ENCODE results near the gene PLPP3. TPM values are rescaled to one million over a fixed set of nuclear protein-coding genes. Genes with fewer than 3 reads are reported as not detected.

Gene PLPP3
- total RNA-seq, 1 experiment from 2014 or later, result 3.4 TPM

DNA sequence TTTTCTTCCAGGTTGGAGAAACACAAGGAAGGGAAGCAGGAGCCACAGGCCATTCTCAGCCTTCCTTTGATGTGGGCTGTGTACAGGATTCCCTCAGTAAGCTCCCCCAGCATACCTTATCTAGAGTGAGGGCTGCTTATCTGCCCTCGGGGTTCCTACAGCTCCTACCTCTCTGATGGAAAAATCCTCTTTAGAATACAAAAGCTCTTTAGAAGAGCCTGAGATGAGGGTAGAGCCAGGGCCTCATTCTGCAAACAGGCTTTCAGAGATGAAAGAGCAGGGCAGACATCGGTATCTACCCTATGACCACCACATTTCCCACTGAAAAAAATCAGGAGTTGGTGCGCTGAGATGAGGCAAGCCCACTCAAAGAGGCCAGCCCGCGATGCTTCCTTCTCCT, 85.1 kb downstream of the PLPP3 start:
- H3K9me2 ChIP-seq (ENCODE audit: insufficient read depth), result no peaks in the 10 kb centered on the region
- H3K4me1 ChIP-seq (ENCODE audit: control insufficient read depth in 1 of 2, insufficient read depth in 2 of 2, low read length in 2 of 2), result peaks cover 3 to 6% of the 10 kb centered on the region in 2 experiments; a peak in 2 of 4 replicates
- H4K20me1 ChIP-seq (ENCODE audit: insufficient read depth), result no peaks in the 10 kb centered on the region
- ChIA-PET CTCF (no interaction called here), POLR2A (no interaction called here), RAD21 (ENCODE audit: low non-redundant PET in 1 of 2, low total read pairs in 2 of 2, uncharacterized antibody in 2 of 2, unreplicated experiment in 2 of 2) (no interaction called here)
- H3K9me3 ChIP-seq (ENCODE audit: control insufficient read depth in 1 of 2, insufficient read depth in 1 of 2, low read depth in 1 of 2, low read length in 2 of 2), result no peaks in the 10 kb centered on the region
- no TSS peak for BruUV-seq (replicated peaks)
- no peaks in the 10 kb centered on the region for H3K27me3 ChIP-seq (ENCODE audit: insufficient read depth, low read length)
- no peaks in the 10 kb centered on the region for H3K79me2 ChIP-seq (ENCODE audit: insufficient read depth, low read length)
- ATAC-seq (no peak), DNase-seq (ENCODE audit: low read depth, low spot score) (no peak)
- no peak overlapping the region for H2AFZ ChIP-seq (ENCODE audit: low read depth, low read length, poor library complexity, severe bottlenecking)
- TF ChIP-seq CBX3 (IDR thresholded peaks at IDR 0.05; ENCODE audit: low read depth) (no peak), TCF7L2 (IDR thresholded peaks at IDR 0.05; ENCODE audit: borderline replicate concordance, extremely low read depth, insufficient read depth, insufficient read length) (no peak), SIN3A (IDR thresholded peaks at IDR 0.05; ENCODE audit: low read depth) (no peak), EZH2phosphoT487 (IDR thresholded peaks at IDR 0.05; ENCODE audit: borderline replicate concordance) (no peak), CEBPB (IDR thresholded peaks at IDR 0.05; ENCODE audit: low read depth) (no peak)
- TF ChIP-seq, protein P1, sequence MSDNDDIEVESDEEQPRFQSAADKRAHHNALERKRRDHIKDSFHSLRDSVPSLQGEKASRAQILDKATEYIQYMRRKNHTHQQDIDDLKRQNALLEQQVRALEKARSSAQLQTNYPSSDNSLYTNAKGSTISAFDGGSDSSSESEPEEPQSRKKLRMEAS (IDR thresholded peaks at IDR 0.05), result no peak
- TF ChIP-seq, protein P2, sequence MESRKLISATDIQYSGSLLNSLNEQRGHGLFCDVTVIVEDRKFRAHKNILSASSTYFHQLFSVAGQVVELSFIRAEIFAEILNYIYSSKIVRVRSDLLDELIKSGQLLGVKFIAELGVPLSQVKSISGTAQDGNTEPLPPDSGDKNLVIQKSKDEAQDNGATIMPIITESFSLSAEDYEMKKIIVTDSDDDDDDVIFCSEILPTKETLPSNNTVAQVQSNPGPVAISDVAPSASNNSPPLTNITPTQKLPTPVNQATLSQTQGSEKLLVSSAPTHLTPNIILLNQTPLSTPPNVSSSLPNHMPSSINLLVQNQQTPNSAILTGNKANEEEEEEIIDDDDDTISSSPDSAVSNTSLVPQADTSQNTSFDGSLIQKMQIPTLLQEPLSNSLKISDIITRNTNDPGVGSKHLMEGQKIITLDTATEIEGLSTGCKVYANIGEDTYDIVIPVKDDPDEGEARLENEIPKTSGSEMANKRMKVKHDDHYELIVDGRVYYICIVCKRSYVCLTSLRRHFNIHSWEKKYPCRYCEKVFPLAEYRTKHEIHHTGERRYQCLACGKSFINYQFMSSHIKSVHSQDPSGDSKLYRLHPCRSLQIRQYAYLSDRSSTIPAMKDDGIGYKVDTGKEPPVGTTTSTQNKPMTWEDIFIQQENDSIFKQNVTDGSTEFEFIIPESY (IDR thresholded peaks at IDR 0.05; ENCODE audit: extremely low read depth, insufficient replicate concordance, low read length), result no peak
- TF ChIP-seq, protein P3, sequence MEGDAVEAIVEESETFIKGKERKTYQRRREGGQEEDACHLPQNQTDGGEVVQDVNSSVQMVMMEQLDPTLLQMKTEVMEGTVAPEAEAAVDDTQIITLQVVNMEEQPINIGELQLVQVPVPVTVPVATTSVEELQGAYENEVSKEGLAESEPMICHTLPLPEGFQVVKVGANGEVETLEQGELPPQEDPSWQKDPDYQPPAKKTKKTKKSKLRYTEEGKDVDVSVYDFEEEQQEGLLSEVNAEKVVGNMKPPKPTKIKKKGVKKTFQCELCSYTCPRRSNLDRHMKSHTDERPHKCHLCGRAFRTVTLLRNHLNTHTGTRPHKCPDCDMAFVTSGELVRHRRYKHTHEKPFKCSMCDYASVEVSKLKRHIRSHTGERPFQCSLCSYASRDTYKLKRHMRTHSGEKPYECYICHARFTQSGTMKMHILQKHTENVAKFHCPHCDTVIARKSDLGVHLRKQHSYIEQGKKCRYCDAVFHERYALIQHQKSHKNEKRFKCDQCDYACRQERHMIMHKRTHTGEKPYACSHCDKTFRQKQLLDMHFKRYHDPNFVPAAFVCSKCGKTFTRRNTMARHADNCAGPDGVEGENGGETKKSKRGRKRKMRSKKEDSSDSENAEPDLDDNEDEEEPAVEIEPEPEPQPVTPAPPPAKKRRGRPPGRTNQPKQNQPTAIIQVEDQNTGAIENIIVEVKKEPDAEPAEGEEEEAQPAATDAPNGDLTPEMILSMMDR (IDR thresholded peaks at IDR 0.05 in 2 of 3, conservative IDR thresholded peaks at IDR 0.05 in 1 of 3; ENCODE audit: borderline replicate concordance in 1 of 3, insufficient read depth in 1 of 3, low read depth in 2 of 3, low read length in 2 of 3), result no peak
- no peak overlapping the region for H3K4me2 ChIP-seq (ENCODE audit: low read length)
- no peak overlapping the region for H3K9ac ChIP-seq (ENCODE audit: low read length)
- intact Hi-C loops (cut with micrococcal nuclease), result no loop called here
- H3K36me3 ChIP-seq (ENCODE audit: control insufficient read depth in 1 of 2, insufficient read depth in 2 of 2, low read length in 2 of 2), result no peaks in the 10 kb centered on the region
- no peak overlapping the region for H3K27ac ChIP-seq (ENCODE audit: low read depth, low read length)
- H3K4me3 ChIP-seq (replicated peaks in 1 of 2; ENCODE audit: low read depth in 1 of 2, low read length in 2 of 2), result no peak overlapping the region
